Activated CD8-positive, alpha-beta memory T cell treated with anti-CD3 and anti-CD28 coated beads for 1 hour (primary cell): ENCODE measurements around the gene PDC.
"Not testable (repeated sequence)": the region's sequence is repeated elsewhere in the genome, so short reads cannot be mapped to it uniquely, and the experiment has no call there.

ENCODE experiments used
- DNase-seq, 2 donors: peaks; one replicate each; pipeline ENCODE4 v3.0.0-alpha.2; 2020; ENCODE audit warnings: low read depth in 1 of 2; ENCODE audit errors: extremely low read depth in 1 of 2

Gene PDC

GRCh38 chr1:186473047-186473446, 12.1 kb upstream of the PDC start:
- DNase-seq, result no peak

GRCh38 chr1:186465946-186466345, 5.0 kb upstream of the PDC start:
- no peak for DNase-seq

DNA sequence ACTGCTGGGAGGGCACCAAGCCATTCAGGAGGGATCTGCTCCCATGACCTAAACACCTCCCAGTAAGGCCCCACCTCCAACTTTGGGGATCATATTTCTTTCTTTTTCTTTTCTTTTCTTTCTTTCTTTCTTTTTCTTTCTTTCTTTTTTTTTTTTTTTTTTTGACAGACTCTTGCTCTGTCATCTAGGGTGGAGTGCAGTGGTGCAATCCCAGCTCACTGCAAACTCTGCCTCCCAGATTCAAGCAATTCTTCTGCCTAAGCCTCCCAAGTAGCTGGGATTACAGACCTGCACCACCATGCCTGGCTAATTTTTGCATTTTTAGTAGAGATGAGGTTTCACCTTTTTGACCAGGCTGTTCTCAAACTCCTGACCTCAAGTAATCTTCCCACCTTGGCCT, 4.6 kb upstream of the PDC start:
- DNase-seq, result not testable (repeated sequence)

GRCh38 chr1:186463926-186464325, 3.0 kb upstream of the PDC start:
- no peak for DNase-seq

DNA sequence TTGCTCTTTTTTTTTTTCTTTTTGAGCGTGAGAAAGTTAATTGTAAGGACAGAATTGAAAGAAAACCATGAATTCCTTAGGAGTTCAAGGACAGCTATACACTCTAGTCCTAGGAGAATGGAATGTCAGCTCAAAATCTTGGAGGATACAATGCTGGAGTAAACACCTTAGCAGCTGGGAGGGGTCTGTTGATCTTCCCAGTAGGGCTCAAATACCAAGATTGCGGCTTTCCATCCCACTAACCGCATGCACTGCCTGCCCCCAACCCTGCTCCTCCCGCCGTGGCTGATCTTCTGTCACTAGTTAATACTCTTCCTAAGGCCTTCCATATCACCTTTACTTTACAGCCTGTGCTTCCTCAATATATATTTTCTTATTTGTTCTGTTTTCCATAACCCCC, 2.6 kb upstream of the PDC start:
- DNase-seq, result no peak

DNA sequence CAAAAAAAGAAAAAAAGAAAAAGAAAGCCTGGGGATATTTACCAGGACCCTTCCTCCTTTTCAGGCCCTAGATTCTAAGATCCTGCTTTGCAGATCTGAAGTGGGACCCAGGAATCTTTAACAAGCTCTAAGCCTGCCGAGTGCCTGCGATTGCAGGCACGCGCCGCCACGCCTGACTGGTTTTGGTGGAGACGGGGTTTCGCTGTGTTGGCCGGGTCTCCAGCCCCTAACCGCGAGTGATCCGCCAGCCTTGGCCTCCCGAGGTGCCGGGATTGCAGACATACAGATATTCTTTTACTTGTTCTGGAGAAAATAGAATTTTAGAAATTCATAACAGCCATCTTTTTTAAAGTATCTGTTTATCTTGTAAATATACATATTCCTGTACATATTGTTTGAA, 1.8 kb downstream of the PDC start:
- DNase-seq, result not testable (repeated sequence)

- DNase-seq, result no peak
These were observed 4.1 kb downstream of the PDC start for GRCh38 chr1:186456729-186457255.

DNA sequence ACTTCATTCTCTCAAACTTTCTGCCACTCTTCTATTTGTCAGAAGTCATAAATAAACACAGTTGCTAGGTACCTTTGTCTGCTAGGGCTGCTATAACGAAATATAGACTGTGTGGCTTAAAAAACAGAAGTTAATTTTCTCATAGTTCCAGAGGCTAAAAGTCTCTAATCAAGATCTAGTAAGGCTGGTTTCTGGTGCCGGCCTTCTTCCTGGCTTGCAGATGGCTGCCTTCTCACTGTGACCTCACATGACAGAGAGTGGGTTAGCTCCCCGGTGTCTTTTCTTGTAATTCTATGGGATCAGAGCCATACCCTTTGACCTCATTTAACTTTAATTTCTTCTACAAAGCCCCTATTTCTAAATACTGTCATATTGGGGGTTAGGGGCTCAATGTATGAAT, 5.9 kb downstream of the PDC start:
- no peak for DNase-seq

- no peak for DNase-seq
These were observed 14.8 kb downstream of the PDC start for GRCh38 chr1:186446152-186446551.

DNA sequence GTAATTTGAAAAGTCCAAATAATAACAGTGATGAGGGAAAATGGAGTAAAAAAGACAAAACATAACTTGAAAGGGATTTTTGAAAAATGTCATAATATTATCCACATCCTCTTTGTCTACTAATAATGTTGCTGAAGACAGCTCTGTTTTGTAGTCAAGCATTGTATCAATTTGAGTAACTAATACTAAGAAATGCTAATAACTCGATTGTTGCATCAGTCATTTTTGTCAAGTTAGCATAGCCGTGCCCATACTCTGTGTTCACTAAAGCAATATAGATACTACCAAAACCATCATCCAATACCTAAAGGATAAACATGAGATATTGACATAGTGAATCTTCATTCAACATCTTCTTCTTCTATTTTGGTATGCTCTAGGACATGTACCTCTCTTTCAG, 17.3 kb downstream of the PDC start:
- DNase-seq, result no peak

DNA sequence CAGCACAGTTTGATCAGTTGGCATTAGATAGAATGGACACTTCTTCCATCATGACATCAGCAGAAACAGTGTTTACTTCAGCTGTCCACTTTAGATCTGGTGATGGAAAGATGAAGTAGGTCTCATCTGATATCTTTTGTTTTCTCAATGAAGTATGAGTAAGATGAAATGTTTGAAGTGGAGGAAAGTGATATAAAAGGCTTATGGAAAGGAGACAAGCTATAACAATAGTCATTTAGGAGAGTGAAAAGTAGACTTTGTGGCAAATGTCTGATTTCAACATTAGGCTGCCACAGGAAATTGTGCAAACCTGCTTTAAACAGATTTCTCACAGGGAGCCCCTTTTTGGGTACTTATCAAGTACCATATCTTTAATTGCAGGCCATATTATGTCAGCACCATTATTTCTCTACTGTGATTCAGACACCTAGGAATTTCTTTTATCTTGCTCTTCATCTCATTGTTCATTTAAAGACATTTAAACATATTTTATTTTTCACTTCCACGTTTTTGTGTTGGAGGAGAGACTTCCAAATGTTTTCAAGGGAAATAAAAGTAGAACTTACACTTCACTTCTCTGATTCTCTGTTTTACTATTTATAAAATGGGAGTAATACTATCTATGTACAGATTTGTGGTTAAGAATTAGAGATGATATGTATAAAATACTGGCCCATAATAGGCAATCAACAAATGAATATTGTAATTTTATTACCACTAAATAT, 18.1 kb downstream of the PDC start:
- no peak for DNase-seq

DNA sequence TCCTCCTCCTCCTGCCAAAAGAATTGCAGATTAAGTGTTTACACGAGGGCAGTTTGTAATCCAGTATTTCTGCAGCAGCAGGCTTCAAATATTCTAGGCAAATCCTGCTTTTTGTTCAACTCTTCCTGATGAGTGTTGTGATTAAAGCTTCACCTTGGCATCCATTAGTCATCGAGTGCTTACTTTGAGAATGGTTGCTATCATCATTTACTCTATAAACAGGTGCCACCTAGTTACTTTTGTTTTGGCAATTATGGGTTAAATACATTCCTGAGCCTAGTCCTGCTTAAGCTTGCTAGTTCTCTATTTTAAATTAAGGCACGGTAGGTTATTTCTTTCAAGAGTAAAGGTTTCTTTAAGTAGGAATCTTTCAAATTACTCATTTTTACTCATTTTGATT, 20.3 kb downstream of the PDC start:
- DNase-seq, result no peak

DNA sequence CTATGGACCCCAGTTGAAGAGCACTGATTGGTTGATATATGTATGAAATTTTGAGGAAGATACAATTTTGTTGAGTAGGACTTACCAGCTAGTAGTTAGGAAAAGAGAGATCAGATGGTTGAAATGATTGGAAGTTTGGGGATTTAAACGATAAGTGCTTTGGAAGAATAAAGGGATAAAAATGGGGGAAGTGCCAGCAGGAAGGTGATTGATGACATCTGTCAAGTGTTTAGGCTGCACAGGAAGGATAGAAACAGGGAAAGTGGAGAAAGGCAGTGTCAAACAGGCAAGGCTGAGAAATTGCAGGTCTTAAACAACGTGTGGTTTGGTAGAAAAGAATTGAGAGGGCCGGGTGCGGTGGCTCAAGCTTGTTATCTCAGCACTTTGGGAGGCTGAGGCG, 22.3 kb downstream of the PDC start:
- DNase-seq, result no peak

- no peak for DNase-seq
These were observed 25.6 kb downstream of the PDC start for GRCh38 chr1:186435336-186435735.

DNA sequence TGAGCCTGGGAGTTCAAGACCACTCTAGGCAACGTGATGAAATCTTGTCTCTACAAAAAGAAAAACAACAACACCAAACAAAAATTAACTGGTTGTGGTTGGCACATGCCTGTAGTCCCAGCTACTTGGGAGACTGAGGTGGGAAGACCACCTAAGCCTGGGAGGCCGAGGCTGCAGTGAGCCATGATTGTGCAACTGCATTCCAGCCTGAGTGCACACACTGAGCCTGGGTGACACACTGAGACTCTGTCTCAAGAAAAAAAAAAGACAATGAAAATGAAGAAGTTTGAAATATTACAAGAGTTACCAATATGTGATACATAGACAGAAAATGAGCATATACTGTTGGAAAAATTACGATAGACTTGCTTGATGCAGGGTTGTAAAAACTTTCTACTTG, 31.9 kb downstream of the PDC start:
- DNase-seq, result no peak

DNA sequence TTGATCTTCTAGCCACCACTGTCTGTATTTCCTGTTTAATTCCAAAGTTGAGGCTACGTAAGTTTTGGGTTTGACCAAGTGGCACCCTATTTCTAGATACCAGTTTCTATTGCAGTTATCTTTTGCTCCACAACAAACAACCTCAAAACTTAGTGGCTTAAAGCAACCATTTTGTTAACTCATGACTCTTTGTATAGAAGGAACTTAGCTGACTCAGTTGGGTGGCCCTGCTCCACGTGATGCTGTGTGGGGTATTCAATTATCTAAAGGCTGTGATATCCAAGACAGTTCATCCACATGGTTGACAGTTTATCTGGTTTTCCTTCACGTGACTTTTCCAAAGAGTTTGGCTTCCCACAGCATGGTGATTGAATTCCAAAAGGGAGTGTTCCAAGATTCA, 34.8 kb downstream of the PDC start:
- DNase-seq, result no peak

- DNase-seq, result no peak
These were observed 36.4 kb downstream of the PDC start for GRCh38 chr1:186424539-186424938.

- DNase-seq, result no peak
These were observed 39.5 kb downstream of the PDC start for GRCh38 chr1:186421446-186421845.

- no peak for DNase-seq
These were observed 40.0 kb downstream of the PDC start for GRCh38 chr1:186420923-186421322.

DNA sequence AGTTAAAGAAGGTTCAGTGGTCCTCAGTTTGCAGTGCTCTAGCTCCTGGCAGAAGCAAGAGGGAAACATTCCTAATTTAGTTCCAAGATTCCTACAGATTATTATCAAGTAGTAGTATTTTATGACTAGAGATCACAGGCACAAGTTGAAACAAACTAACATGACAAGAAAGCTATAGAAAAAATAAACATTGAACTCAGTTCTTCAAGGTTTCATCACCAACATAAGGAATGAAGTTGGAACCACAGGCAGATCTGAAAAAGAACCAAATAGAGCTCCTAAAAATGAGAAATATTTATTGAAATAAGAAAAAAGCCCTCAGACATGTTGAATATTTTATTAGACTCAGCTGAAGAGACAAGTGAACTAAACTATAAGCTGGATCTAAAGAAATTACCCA, 40.6 kb downstream of the PDC start:
- no peak for DNase-seq

DNA sequence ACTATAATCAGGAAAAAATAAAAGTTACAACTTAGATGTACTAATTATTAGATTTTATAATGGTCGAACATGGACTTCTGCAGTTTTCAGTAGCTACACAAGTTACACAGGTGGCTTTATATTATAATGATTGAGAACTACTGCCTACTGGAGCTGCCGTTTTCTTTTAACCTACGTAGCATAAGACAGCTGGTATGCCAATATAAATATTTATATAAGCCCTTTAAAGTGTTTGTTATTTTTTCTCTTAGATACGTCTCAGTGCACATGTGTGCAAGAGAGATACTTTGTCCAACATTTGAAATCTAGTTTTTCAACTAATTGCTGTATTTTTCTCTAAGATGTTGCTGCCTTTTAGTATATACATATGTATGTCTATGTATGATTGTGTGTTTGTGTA, 42.4 kb downstream of the PDC start:
- DNase-seq, result no peak

- no peak for DNase-seq
These were observed 47.6 kb downstream of the PDC start for GRCh38 chr1:186413319-186413718.

DNA sequence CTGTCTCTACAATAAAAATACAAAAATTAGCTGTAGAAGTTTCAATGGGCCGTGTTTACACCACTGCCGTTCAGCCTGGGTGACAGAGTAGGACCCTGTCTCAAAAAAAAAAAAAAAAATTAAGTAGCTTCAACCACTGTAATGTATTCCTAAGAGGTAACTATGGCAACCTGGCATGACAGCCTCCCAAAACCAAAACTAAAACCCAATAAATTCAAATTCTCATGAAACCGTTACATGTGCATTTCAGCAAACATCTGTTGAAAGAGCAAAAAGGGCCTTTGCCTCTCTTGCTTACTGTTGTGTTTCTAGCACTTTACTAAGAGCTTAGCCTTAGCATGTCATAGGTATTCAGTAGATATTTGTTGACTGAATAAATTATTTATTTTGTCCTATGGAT, 51.8 kb downstream of the PDC start:
- DNase-seq, result no peak
